MCF 10A (cell line): ENCODE data around the gene UXT. TPM values are rescaled to one million over a fixed set of nuclear protein-coding genes. Genes with fewer than 3 reads are reported as not detected.

Experiments
- BruUV-seq: library from RNA; stranded (reverse); fragments of 400-500 nt; replicated peaks from 2 replicates; lab custom pipeline; 2021; lab: Mats Ljungman, UMichigan
- CTCF ChIA-PET: fragments of 300-600 bp; sonication (Branson Sonifier 250); formaldehyde crosslinking; extraction: SDS; loops from one replicate; lab custom pipeline; 2021; ENCODE audit warnings: antibody characterized with exemption, inconsistent platforms; lab: Yijun Ruan, JAX
- POLR2A ChIA-PET: fragments of 300-600, 350-650 bp; sonication (Branson Sonifier 250); formaldehyde crosslinking; extraction: SDS; loops from one replicate; lab custom pipeline; 2020; ENCODE audit warnings: antibody characterized with exemption, inconsistent platforms; lab: Yijun Ruan, JAX
- DNase-seq: peaks from one replicate; pipeline ENCODE4 v3.0.0-alpha.2; 2018; ENCODE audit not compliant: unreplicated experiment
- H3K27ac Mint-ChIP-seq: one replicate; pipeline ENCODE4 v1.8.0; 2022; ENCODE audit warnings: mild to moderate bottlenecking, low read depth, mixed read lengths; ENCODE audit not compliant: unreplicated experiment
- H3K27me3 Mint-ChIP-seq: one replicate; pipeline ENCODE4 v1.8.0; 2022; ENCODE audit warnings: mixed read lengths; ENCODE audit not compliant: insufficient read depth, unreplicated experiment
- H3K36me3 Mint-ChIP-seq: one replicate; pipeline ENCODE4 v1.8.0; 2022; ENCODE audit warnings: mild to moderate bottlenecking, moderate library complexity, mixed read lengths; ENCODE audit not compliant: insufficient read depth, unreplicated experiment
- H3K4me1 Mint-ChIP-seq: one replicate; pipeline ENCODE4 v1.8.0; 2022; ENCODE audit warnings: mixed read lengths; ENCODE audit not compliant: insufficient read depth, unreplicated experiment
- H3K4me3 Mint-ChIP-seq: one replicate; pipeline ENCODE4 v1.8.0; 2022; ENCODE audit warnings: mild to moderate bottlenecking, moderate library complexity, mixed read lengths; ENCODE audit not compliant: unreplicated experiment
- H3K9me3 Mint-ChIP-seq: one replicate; pipeline ENCODE4 v1.8.0; 2022; ENCODE audit warnings: mixed read lengths; ENCODE audit not compliant: unreplicated experiment
- CTCF ChIP-seq: fragments of 200-600 bp; IDR thresholded peaks from one replicate; pipeline ENCODE4 v1.8.0; 2022; ENCODE audit warnings: antibody characterized with exemption, mild to moderate bottlenecking; ENCODE audit not compliant: unreplicated experiment
- intact Hi-C: fragments of 100-400 bp; cut with micrococcal nuclease; formaldehyde crosslinking; loops from 2 replicates; pipeline ENCODE4 v1.14.1; 2022
- total RNA-seq: library from RNA; stranded (reverse); gene quantifications from 2 replicates; pipeline ENCODE4 v1.2.3, GENCODE V29; 2022

Gene UXT
- total RNA-seq, 1 experiment from 2014 or later: 112 TPM

- no peak for TF ChIP-seq CTCF
- DNase-seq: no peak
- H3K27me3 Mint-ChIP-seq: no peaks in the 10 kb centered on the region
- H3K27ac Mint-ChIP-seq: no peak overlapping the region
- intact Hi-C loops: no loop called here
- H3K4me1 Mint-ChIP-seq: peaks cover 6% of the 10 kb centered on the region
- CTCF ChIA-PET: no interaction called here
- H3K9me3 Mint-ChIP-seq: no peaks in the 10 kb centered on the region
- no peaks in the 10 kb centered on the region for H3K36me3 Mint-ChIP-seq
- no peak overlapping the region for H3K4me3 Mint-ChIP-seq
- POLR2A ChIA-PET: no interaction called here
- no TSS peak for BruUV-seq
These were observed 5.8 kb upstream of the UXT start for GRCh38 chrX:47664737-47665136.

- peak; percentile 77 for DNase-seq
- H3K9me3 Mint-ChIP-seq: peaks cover 6% of the 10 kb centered on the region
- no peaks in the 10 kb centered on the region for H3K27me3 Mint-ChIP-seq
- no peak overlapping the region for H3K4me3 Mint-ChIP-seq
- TF ChIP-seq CTCF: no peak
- no TSS peak for BruUV-seq
- ChIA-PET CTCF (interaction anchor here (0.5 to 0.7 kb wide), 3 partner anchors 12 to 370 kb away, joined by 5 to 6 read pairs (median 5); partner anchors contain the start of gene ELK1), POLR2A (interaction anchor here (0.7 to 1.9 kb wide), 3 partner anchors 12 to 130 kb away, joined by 3 to 7 read pairs (median 3); partner anchors contain the start of gene ELK1)
- H3K27ac Mint-ChIP-seq: peak overlapping the region; percentile 65
- intact Hi-C loops: no loop called here
- peaks cover 12% of the 10 kb centered on the region for H3K4me1 Mint-ChIP-seq
- peaks cover 6% of the 10 kb centered on the region for H3K36me3 Mint-ChIP-seq
These were observed 3.2 kb upstream of the UXT start for GRCh38 chrX:47662144-47662657.

GRCh38 chrX:47661539-47661938 is 2.6 kb upstream of the UXT start:
- no peak overlapping the region for H3K4me3 Mint-ChIP-seq
- H3K4me1 Mint-ChIP-seq: peaks cover 12% of the 10 kb centered on the region
- BruUV-seq: no TSS peak
- H3K36me3 Mint-ChIP-seq: peaks cover 6% of the 10 kb centered on the region
- DNase-seq: no peak
- no peak overlapping the region for H3K27ac Mint-ChIP-seq
- ChIA-PET POLR2A (interaction anchor here (1.9 kb wide), 1 partner anchor 11 kb away, joined by 7 read pairs; the partner anchor contains the start of gene ELK1), CTCF (no interaction called here)
- H3K9me3 Mint-ChIP-seq: peaks cover 6% of the 10 kb centered on the region
- no peaks in the 10 kb centered on the region for H3K27me3 Mint-ChIP-seq
- no peak for TF ChIP-seq CTCF
- intact Hi-C loops: no loop called here

- BruUV-seq: TSS peak; percentile 86
- intact Hi-C loops: loop anchor here (5.0 kb wide), 1 partner anchor 368 kb away; no protein-coding TSS in a partner anchor
- Mint-ChIP-seq H3K9me3 (peaks cover 6% of the 10 kb centered on the region), H3K27ac (peak overlapping the region; percentile 98), H3K4me1 (peaks cover 12% of the 10 kb centered on the region), H3K4me3 (peak overlapping the region; percentile 95), H3K27me3 (no peaks in the 10 kb centered on the region), H3K36me3 (peaks cover 18% of the 10 kb centered on the region)
- ChIA-PET CTCF (no interaction called here), POLR2A (interaction anchor here (1.1 kb wide), 1 partner anchor 8 kb away, joined by 3 read pairs; no protein-coding TSS in a partner anchor)
- no peak for DNase-seq
- TF ChIP-seq CTCF: no peak
These were observed 394 bp upstream of the UXT start for GRCh38 chrX:47659421-47659726.
